Body of pancreas (tissue), 4 donors: ENCODE measurements around the gene ETNPPL. TPM values are rescaled to one million over a fixed set of nuclear protein-coding genes. Genes with fewer than 3 reads are reported as not detected.

Experiments used
- ATAC-seq: fragments of 150-250 bp; one replicate; pipeline ENCODE4 v1.9.1; 2016
- DNase-seq, 4 donors: peaks; one replicate each; pipeline ENCODE4 v3.0.0-alpha.2; 2019
- H3K27ac ChIP-seq, 4 donors: fragments of 200-600 bp; sonication (generic); 1 replicate in 3 of 4; 2 replicates in 1 of 4; pipeline versions ENCODE4 v1.5.1 to v1.6.1; 2016 to 2019; ENCODE audit warnings: mild to moderate bottlenecking in 1 of 4, mixed read lengths in 1 of 4, moderate library complexity in 1 of 4
- H3K27me3 ChIP-seq, 2 donors: fragments of 200-600 bp; sonication (generic); one replicate each; pipeline ENCODE4 v1.6.0; 2016; ENCODE audit warnings: mild to moderate bottlenecking in 1 of 2
- H3K36me3 ChIP-seq, 2 donors: fragments of 200-600 bp; sonication (generic); replicated peaks in 1 of 2; 2 replicates each; pipeline ENCODE4 v1.5.1; 2016; ENCODE audit warnings: low read depth in 2 of 2; ENCODE audit not compliant: insufficient read depth in 1 of 2
- H3K4me1 ChIP-seq: fragments of 200-600 bp; sonication (generic); one replicate; pipeline ENCODE4 v1.6.0; 2016
- H3K4me3 ChIP-seq, 2 donors: fragments of 200-600 bp; sonication (generic); 1 replicate in 1 of 2; 2 replicates in 1 of 2; pipeline ENCODE4 v1.5.1; 2016 to 2019
- H3K9me3 ChIP-seq, 3 donors: fragments of 200-600 bp; sonication (generic); 1 replicate in 2 of 3; 2 replicates in 1 of 3; pipeline ENCODE4 v1.5.1; 2016
- CTCF ChIP-seq, 7 experiments: fragments of 450-650 bp in 4 of 7; fragments of 200-600 bp in 3 of 7; sonication (generic) in 3 of 7; IDR thresholded peaks; one replicate each; pipeline ENCODE4 v1.5.1; 2016 to 2019; ENCODE audit warnings: antibody characterized with exemption in 7 of 7
- POLR2A ChIP-seq, 3 donors: fragments of 450-650 bp; IDR thresholded peaks; one replicate each; pipeline ENCODE4 v1.6.1; 2016; ENCODE audit warnings: antibody characterized with exemption in 3 of 3, mild to moderate bottlenecking in 2 of 3
- WGBS, 2 donors: methylation state at CpG; one replicate each; pipeline ENCODE4 v1.1.5; 2017; 5-methylcytosine and 5-hydroxymethylcytosine counted together
- intact Hi-C: fragments of 100-400 bp; cut with DNase I; formaldehyde crosslinking; loops from one replicate; pipeline ENCODE4 v1.15.1; 2023
- total RNA-seq, 2 donors: library from RNA; depleted of rRNA; stranded (reverse); fragments of >200 nt; gene quantifications; one replicate each; pipeline ENCODE4 v1.1.0, GENCODE V29; 2016

Gene ETNPPL
- total RNA-seq, 2 donors from 2014 or later: not detected

- H3K27ac ChIP-seq: no peak overlapping the region
- ATAC-seq (no peak), DNase-seq (no peak)
- H3K4me1 ChIP-seq: no peaks in the 10 kb centered on the region
- intact Hi-C loops: no loop called here
- no peaks in the 10 kb centered on the region for H3K27me3 ChIP-seq
- H3K4me3 ChIP-seq: no peak overlapping the region
- TF ChIP-seq CTCF (IDR thresholded peaks at IDR 0.05) (no peak), POLR2A (IDR thresholded peaks at IDR 0.05) (no peak)
- WGBS, 2 donors: 74 to 83% methylated on average over 8 of the region's 8 CpGs
- no peaks in the 10 kb centered on the region for H3K36me3 ChIP-seq
- H3K9me3 ChIP-seq: no peaks in the 10 kb centered on the region
Observed at GRCh38 chr4:108749119-108749518, 13.7 kb downstream of the ETNPPL start.

GRCh38 chr4:108746511-108746910 lies 16.3 kb downstream of the ETNPPL start:
- DNase-seq: no peak
- Histone ChIP-seq H3K4me3 (no peak overlapping the region), H3K9me3 (no peaks in the 10 kb centered on the region), H3K36me3 (no peaks in the 10 kb centered on the region), H3K27ac (no peak overlapping the region), H3K27me3 (no peaks in the 10 kb centered on the region), H3K4me1 (no peaks in the 10 kb centered on the region)
- intact Hi-C loops: no loop called here
- no peak for ATAC-seq
- 65 to 67% methylated on average over 3 of the region's 3 CpGs for WGBS, 2 donors
- TF ChIP-seq CTCF (IDR thresholded peaks at IDR 0.05) (no peak), POLR2A (IDR thresholded peaks at IDR 0.05) (no peak)

- Histone ChIP-seq H3K4me1 (no peaks in the 10 kb centered on the region), H3K9me3 (no peaks in the 10 kb centered on the region), H3K4me3 (no peak overlapping the region), H3K27ac (no peak overlapping the region), H3K36me3 (no peaks in the 10 kb centered on the region), H3K27me3 (no peaks in the 10 kb centered on the region)
- TF ChIP-seq POLR2A (IDR thresholded peaks at IDR 0.05) (no peak), CTCF (IDR thresholded peaks at IDR 0.05) (no peak)
- DNase-seq (no peak), ATAC-seq (no peak)
- intact Hi-C loops: no loop called here
Observed at GRCh38 chr4:108744307-108744706, 18.5 kb downstream of the ETNPPL start.

GRCh38 chr4:108742451-108743420 lies 20.1 kb downstream of the ETNPPL start:
- ATAC-seq: no peak
- Histone ChIP-seq H3K9me3 (no peaks in the 10 kb centered on the region), H3K4me1 (no peaks in the 10 kb centered on the region), H3K27me3 (no peaks in the 10 kb centered on the region), H3K36me3 (no peaks in the 10 kb centered on the region), H3K27ac (no peak overlapping the region), H3K4me3 (no peak overlapping the region)
- no peak for DNase-seq
- TF ChIP-seq CTCF (IDR thresholded peaks at IDR 0.05) (no peak), POLR2A (IDR thresholded peaks at IDR 0.05) (no peak)
- 65 to 78% methylated on average over 13 of the region's 13 CpGs for WGBS, 2 donors
- intact Hi-C loops: no loop called here
